ENCODE results near the gene COX19.

The COX19 gene

DNA sequence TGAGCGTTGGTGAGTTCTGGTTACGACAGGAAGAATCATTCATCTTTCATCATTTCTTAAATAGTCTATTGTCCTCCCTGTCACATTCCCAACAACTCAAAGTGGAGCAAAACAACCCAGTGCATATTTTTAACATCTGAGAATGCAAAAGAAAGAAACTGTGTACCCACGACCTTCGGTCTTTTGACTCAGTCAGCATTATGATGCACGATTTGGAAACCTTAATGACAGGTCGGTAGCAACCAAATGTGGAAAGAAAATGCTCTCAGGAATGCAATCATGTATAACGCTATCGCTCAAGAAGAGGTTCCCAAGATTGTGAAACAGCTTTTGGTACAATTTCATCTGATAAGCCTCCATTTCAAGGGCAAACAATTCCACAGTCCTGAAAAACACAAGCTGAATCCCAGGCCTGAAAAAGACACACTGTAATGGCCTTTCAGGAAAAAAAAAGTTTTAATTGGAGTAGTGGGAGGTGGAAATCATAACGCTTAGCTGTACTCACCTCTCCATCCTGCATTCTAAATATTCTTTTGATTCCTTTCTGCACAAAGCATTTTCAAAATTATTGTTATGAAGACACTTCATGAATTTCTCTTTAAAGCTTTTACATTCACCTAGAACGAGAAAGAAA lies 2.6 kb downstream of the COX19 start:
- H3K27ac ChIP-seq (ENCODE audit: low read length): no peak overlapping the region
- H3K79me2 ChIP-seq (ENCODE audit: low read length): peaks cover 52% of the 10 kb centered on the region
- H2AFZ ChIP-seq (ENCODE audit: low read length): no peak overlapping the region
- peaks cover 5% of the 10 kb centered on the region; the same call in 1 of the 2 replicates for H3F3A ChIP-seq (ENCODE audit: insufficient read depth, low read length)
- H3K9me3 ChIP-seq (replicated peaks; ENCODE audit: insufficient read depth, low read length): no peaks in the 10 kb centered on the region
- peaks cover 6% of the 10 kb centered on the region; the same call in 1 of the 2 replicates for H4K20me1 ChIP-seq (ENCODE audit: insufficient read depth, low read length)
- TF ChIP-seq, protein P1, sequence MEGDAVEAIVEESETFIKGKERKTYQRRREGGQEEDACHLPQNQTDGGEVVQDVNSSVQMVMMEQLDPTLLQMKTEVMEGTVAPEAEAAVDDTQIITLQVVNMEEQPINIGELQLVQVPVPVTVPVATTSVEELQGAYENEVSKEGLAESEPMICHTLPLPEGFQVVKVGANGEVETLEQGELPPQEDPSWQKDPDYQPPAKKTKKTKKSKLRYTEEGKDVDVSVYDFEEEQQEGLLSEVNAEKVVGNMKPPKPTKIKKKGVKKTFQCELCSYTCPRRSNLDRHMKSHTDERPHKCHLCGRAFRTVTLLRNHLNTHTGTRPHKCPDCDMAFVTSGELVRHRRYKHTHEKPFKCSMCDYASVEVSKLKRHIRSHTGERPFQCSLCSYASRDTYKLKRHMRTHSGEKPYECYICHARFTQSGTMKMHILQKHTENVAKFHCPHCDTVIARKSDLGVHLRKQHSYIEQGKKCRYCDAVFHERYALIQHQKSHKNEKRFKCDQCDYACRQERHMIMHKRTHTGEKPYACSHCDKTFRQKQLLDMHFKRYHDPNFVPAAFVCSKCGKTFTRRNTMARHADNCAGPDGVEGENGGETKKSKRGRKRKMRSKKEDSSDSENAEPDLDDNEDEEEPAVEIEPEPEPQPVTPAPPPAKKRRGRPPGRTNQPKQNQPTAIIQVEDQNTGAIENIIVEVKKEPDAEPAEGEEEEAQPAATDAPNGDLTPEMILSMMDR (IDR thresholded peaks at IDR 0.05; ENCODE audit: low read length): no peak
- TF ChIP-seq EZH2 (optimal IDR thresholded peaks at IDR 0.05; ENCODE audit: low read depth, low read length) (no peak), EZH2phosphoT487 (IDR thresholded peaks at IDR 0.05; ENCODE audit: low read length) (no peak)
- no peaks in the 10 kb centered on the region for H3K9me2 ChIP-seq (replicated peaks; ENCODE audit: insufficient read depth, low read length)
- H3K4me1 ChIP-seq (ENCODE audit: low read length): no peaks in the 10 kb centered on the region
- H3K36me3 ChIP-seq (replicated peaks; ENCODE audit: insufficient read depth, low read length): 0 out of 2 replicates have a peak, but pooled peaks cover 15% of the 10 kb centered on the region
- DNase-seq: no peak
- no peak overlapping the region for H3K9ac ChIP-seq (ENCODE audit: low read length)
- H3K4me2 ChIP-seq (ENCODE audit: low read depth, low read length): no peak overlapping the region
- no peak overlapping the region for H3K4me3 ChIP-seq (ENCODE audit: low read length)
- peaks cover 9% of the 10 kb centered on the region for H3K27me3 ChIP-seq (replicated peaks; ENCODE audit: insufficient read depth, low read length)

DNA sequence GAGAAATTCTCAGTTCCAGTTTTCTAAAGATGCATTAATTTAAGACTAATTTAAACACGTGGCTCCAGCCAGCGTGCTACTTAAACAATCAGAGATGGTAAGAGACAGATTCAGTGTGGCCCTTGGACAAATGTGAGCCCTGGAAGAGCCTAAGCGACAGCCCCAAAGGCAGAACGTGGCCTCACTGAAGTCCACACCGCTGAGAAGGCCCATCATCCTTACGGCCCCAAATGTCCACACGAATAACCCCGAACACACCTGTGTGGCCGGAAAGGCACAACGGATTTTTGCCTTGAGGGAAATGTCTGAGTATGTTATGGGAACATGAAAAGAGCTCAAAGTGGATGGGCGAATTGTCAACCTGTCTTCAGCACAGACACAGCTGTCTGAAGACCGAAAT lies 3.2 kb downstream of the COX19 start:
- Histone ChIP-seq H3K27ac (ENCODE audit: low read length) (no peak overlapping the region), H3K27me3 (replicated peaks; ENCODE audit: insufficient read depth, low read length) (peaks cover 2% of the 10 kb centered on the region; the same call in 1 of the 2 replicates), H2AFZ (ENCODE audit: low read length) (no peak overlapping the region), H3K9me3 (replicated peaks; ENCODE audit: insufficient read depth, low read length) (no peaks in the 10 kb centered on the region), H4K20me1 (ENCODE audit: insufficient read depth, low read length) (peaks cover 6% of the 10 kb centered on the region; the same call in 1 of the 2 replicates), H3K4me3 (ENCODE audit: low read length) (no peak overlapping the region), H3K9ac (ENCODE audit: low read length) (no peak overlapping the region), H3K79me2 (ENCODE audit: low read length) (peaks cover 52% of the 10 kb centered on the region), H3K36me3 (replicated peaks; ENCODE audit: insufficient read depth, low read length) (peaks cover 15% of the 10 kb centered on the region; the same call in 1 of the 2 replicates), H3K4me1 (ENCODE audit: low read length) (no peaks in the 10 kb centered on the region), H3K9me2 (replicated peaks; ENCODE audit: insufficient read depth, low read length) (no peaks in the 10 kb centered on the region), H3F3A (ENCODE audit: insufficient read depth, low read length) (peaks cover 5% of the 10 kb centered on the region; the same call in 1 of the 2 replicates), H3K4me2 (ENCODE audit: low read depth, low read length) (no peak overlapping the region)
- TF ChIP-seq, protein P1 (IDR thresholded peaks at IDR 0.05; ENCODE audit: low read length): no peak
- TF ChIP-seq EZH2phosphoT487 (IDR thresholded peaks at IDR 0.05; ENCODE audit: low read length) (no peak), EZH2 (optimal IDR thresholded peaks at IDR 0.05; ENCODE audit: low read depth, low read length) (no peak)
- DNase-seq: no peak

DNA sequence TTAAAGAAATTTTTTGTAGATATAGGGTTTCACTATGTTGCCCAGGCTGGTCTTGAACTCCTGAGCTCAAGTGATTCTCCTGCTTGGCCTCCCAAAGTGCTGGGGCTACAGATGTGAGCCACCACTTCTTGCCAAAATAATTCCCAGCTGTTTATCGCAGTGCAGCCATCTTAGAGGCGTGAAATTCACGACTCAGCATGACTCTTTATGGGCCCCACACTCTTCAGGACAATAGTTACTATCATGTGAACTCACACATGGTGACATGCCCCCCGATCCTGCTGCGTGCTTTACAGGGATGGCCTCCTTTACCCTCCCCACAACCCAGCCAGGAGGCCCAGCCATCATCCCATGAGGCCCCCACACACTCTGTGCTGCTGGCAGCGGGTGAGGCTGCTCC lies 4.6 kb downstream of the COX19 start:
- H3K4me1 ChIP-seq (ENCODE audit: low read length): 0 out of 2 replicates have a peak, but pooled peaks cover 5% of the 10 kb centered on the region
- H3K4me3 ChIP-seq (ENCODE audit: low read length): no peak overlapping the region
- H3K4me2 ChIP-seq (ENCODE audit: low read depth, low read length): no peak overlapping the region
- peaks cover 52% of the 10 kb centered on the region for H3K79me2 ChIP-seq (ENCODE audit: low read length)
- H3F3A ChIP-seq (ENCODE audit: insufficient read depth, low read length): peaks cover 8% of the 10 kb centered on the region
- H3K36me3 ChIP-seq (replicated peaks; ENCODE audit: insufficient read depth, low read length): peaks cover 15% of the 10 kb centered on the region; the same call in 1 of the 2 replicates
- DNase-seq: no peak
- no peak overlapping the region for H3K27ac ChIP-seq (ENCODE audit: low read length)
- H4K20me1 ChIP-seq (ENCODE audit: insufficient read depth, low read length): peaks cover 6% of the 10 kb centered on the region; the same call in 1 of the 2 replicates
- TF ChIP-seq EZH2 (optimal IDR thresholded peaks at IDR 0.05; ENCODE audit: low read depth, low read length) (no peak), EZH2phosphoT487 (IDR thresholded peaks at IDR 0.05; ENCODE audit: low read length) (no peak)
- TF ChIP-seq, protein P1 (IDR thresholded peaks at IDR 0.05; ENCODE audit: low read length): no peak
- H3K9ac ChIP-seq (ENCODE audit: low read length): no peak overlapping the region
- H3K27me3 ChIP-seq (replicated peaks; ENCODE audit: insufficient read depth, low read length): no peaks in the 10 kb centered on the region
- no peaks in the 10 kb centered on the region for H3K9me2 ChIP-seq (replicated peaks; ENCODE audit: insufficient read depth, low read length)
- H3K9me3 ChIP-seq (replicated peaks; ENCODE audit: insufficient read depth, low read length): no peaks in the 10 kb centered on the region
- H2AFZ ChIP-seq (ENCODE audit: low read length): no peak overlapping the region
